HepG2 (cell line): Measurements from ENCODE around the gene TRAPPC4. TPM values are rescaled to one million over a fixed set of nuclear protein-coding genes. Genes with fewer than 3 reads are reported as not detected.
A peak's percentile ranks its signal among the peaks of the same experiment; 100 is the strongest.

ENCODE experiments used
- BCL6 ChIP-seq: IDR thresholded peaks from 2 replicates; pipeline ENCODE4 v1.6.1; 2016; ENCODE audit warnings: missing genetic modification reagents, missing compliant biosample characterization
- HDAC1 ChIP-seq: sonication (generic); formaldehyde crosslinking; IDR thresholded peaks from 2 replicates; pipeline ENCODE4 v1.5.1; 2020; ENCODE audit warnings: mild to moderate bottlenecking, missing genetic modification reagents
- NCOR1 ChIP-seq: fragments of 200-600 bp; sonication (generic); IDR thresholded peaks from 2 replicates; pipeline ENCODE4 v1.7.0; 2017; ENCODE audit warnings: antibody characterized with exemption, low read length, borderline replicate concordance
- PATZ1 ChIP-seq: sonication (generic); formaldehyde crosslinking; IDR thresholded peaks from 2 replicates; pipeline ENCODE4 v1.4.0; 2020; ENCODE audit warnings: missing genetic modification reagents
- PHF5A ChIP-seq: IDR thresholded peaks from one replicate; pipeline ENCODE4 v1.6.1; 2018; ENCODE audit warnings: low read depth, missing genetic modification reagents; ENCODE audit not compliant: unreplicated experiment
- RXRA ChIP-seq: sonication (generic); formaldehyde crosslinking; IDR thresholded peaks from 2 replicates; pipeline ENCODE4 v1.5.1; 2020; ENCODE audit warnings: missing genetic modification reagents
- ZNF281 ChIP-seq: sonication (generic); formaldehyde crosslinking; IDR thresholded peaks from 2 replicates; pipeline ENCODE4 v1.4.0; 2020; ENCODE audit warnings: missing genetic modification reagents, borderline replicate concordance
- ZNF616 ChIP-seq: sonication (generic); formaldehyde crosslinking; IDR thresholded peaks from 2 replicates; pipeline ENCODE4 v1.5.0; 2020; ENCODE audit warnings: low read depth, mild to moderate bottlenecking, missing genetic modification reagents
- ZNF691 ChIP-seq: sonication (generic); formaldehyde crosslinking; IDR thresholded peaks from 2 replicates; pipeline ENCODE4 v1.4.0; 2020; ENCODE audit warnings: missing genetic modification reagents, low read depth, mild to moderate bottlenecking, borderline replicate concordance
- ZNF775 ChIP-seq: sonication (generic); formaldehyde crosslinking; IDR thresholded peaks from 2 replicates; pipeline ENCODE4 v1.4.0; 2020; ENCODE audit warnings: missing genetic modification reagents, mild to moderate bottlenecking, moderate library complexity, borderline replicate concordance
- polyA plus RNA-seq, 8 experiments: library from polyadenylated mRNA; depleted of rRNA in 3 of 8; stranded (reverse) in 7 of 8; unstranded in 1 of 8; fragments of >200 nt; fragmentation: Illumina TruSeq in 4 of 8; extraction: Trizol in 4 of 8; gene quantifications; 2 replicates each; pipeline versions ENCODE4 v1.2.1 to v1.2.3, GENCODE V29; 2011 to 2016; ENCODE audit warnings: low read depth in 4 of 8, missing spikeins in 1 of 8, mixed read lengths in 1 of 8; ENCODE audit not compliant: insufficient read depth in 1 of 8
- total RNA-seq, 5 experiments: library from RNA; depleted of rRNA; stranded (reverse); fragments of >200 nt; fragmentation: Illumina TruSeq; extraction: Trizol; gene quantifications; 2 replicates each; pipeline ENCODE4 v1.2.3, GENCODE V29; 2016; ENCODE audit warnings: low read depth in 1 of 5

Gene TRAPPC4
- total and polyA plus RNA-seq, 2 of the 13 experiments (the other 11 are each of a cell fraction or from before 2014, with no cell fraction given) = 97.4 to 140 TPM

GRCh38 chr11:119026970-119027369 is 8.4 kb downstream of the TRAPPC4 start (continued):
- TF ChIP-seq ZNF691 (no peak), ZNF775 (CRISPR knock-in tag) (no peak), BCL6 (CRISPR knock-in tag) (peak; percentile 19; the same call in 1 of the 2 replicates), ZNF281 (peak; percentile 67; the same call in 1 of the 2 replicates), PHF5A (CRISPR knock-in tag) (no peak), RXRA (0 out of 2 replicates have a peak, but pooled peaks have one; percentile 16), HDAC1 (CRISPR knock-in tag) (0 out of 2 replicates have a peak, but pooled peaks have one; percentile 34), NCOR1 (peak; percentile 46; the same call in 1 of the 2 replicates), ZNF616 (no peak), PATZ1 (CRISPR knock-in tag) (0 out of 2 replicates have a peak, but pooled peaks have one; percentile 47)
